Bone marrow (tissue), 2 donors: ENCODE results near the gene BEAN1.

Experiments used
- DNase-seq, 2 donors: peaks; one replicate each; lab custom pipeline; 2025; lab: John Stamatoyannopoulos, UW

The BEAN1 gene

GRCh38 chr16:66419527-66419926, 7.6 kb upstream of the BEAN1 start:
- DNase-seq: no peak

- no peak for DNase-seq
Observed at GRCh38 chr16:66420396-66420795, 6.7 kb upstream of the BEAN1 start.

GRCh38 chr16:66421891-66422290, 5.2 kb upstream of the BEAN1 start:
- DNase-seq: no peak

- no peak for DNase-seq
Observed at GRCh38 chr16:66422366-66422765, 4.7 kb upstream of the BEAN1 start.

- no peak for DNase-seq
Observed at GRCh38 chr16:66423177-66423576, 3.9 kb upstream of the BEAN1 start.

GRCh38 chr16:66425651-66426050, 1.4 kb upstream of the BEAN1 start:
- no peak for DNase-seq

GRCh38 chr16:66426112-66427035, 721 bp upstream of the BEAN1 start:
- DNase-seq: no peak

GRCh38 chr16:66427871-66428681, 981 bp downstream of the BEAN1 start:
- no peak for DNase-seq

GRCh38 chr16:66428682-66429251, 1.7 kb downstream of the BEAN1 start:
- no peak for DNase-seq

GRCh38 chr16:66429290-66429962, 2.3 kb downstream of the BEAN1 start:
- no peak for DNase-seq

GRCh38 chr16:66430214-66430613, 3.1 kb downstream of the BEAN1 start:
- no peak for DNase-seq

GRCh38 chr16:66431760-66432159, 4.7 kb downstream of the BEAN1 start:
- DNase-seq: no peak

- no peak for DNase-seq
Observed at GRCh38 chr16:66432429-66432828, 5.3 kb downstream of the BEAN1 start.

- no peak for DNase-seq
Observed at GRCh38 chr16:66434619-66435430, 7.7 kb downstream of the BEAN1 start.

GRCh38 chr16:66435896-66436295, 8.8 kb downstream of the BEAN1 start:
- DNase-seq: no peak

GRCh38 chr16:66437391-66437945, 10.4 kb downstream of the BEAN1 start:
- no peak for DNase-seq

GRCh38 chr16:66438536-66438935, 11.4 kb downstream of the BEAN1 start:
- DNase-seq: no peak

- DNase-seq: no peak
Observed at GRCh38 chr16:66439051-66439730, 12.1 kb downstream of the BEAN1 start.

- DNase-seq: no peak
Observed at GRCh38 chr16:66440271-66440802, 13.2 kb downstream of the BEAN1 start.

GRCh38 chr16:66440970-66441369, 13.9 kb downstream of the BEAN1 start:
- DNase-seq: no peak
